ENCODE data around the gene CEP290.
A peak's percentile ranks its signal among the peaks of the same experiment; 100 is the strongest.

CEP290 gene, protein sequence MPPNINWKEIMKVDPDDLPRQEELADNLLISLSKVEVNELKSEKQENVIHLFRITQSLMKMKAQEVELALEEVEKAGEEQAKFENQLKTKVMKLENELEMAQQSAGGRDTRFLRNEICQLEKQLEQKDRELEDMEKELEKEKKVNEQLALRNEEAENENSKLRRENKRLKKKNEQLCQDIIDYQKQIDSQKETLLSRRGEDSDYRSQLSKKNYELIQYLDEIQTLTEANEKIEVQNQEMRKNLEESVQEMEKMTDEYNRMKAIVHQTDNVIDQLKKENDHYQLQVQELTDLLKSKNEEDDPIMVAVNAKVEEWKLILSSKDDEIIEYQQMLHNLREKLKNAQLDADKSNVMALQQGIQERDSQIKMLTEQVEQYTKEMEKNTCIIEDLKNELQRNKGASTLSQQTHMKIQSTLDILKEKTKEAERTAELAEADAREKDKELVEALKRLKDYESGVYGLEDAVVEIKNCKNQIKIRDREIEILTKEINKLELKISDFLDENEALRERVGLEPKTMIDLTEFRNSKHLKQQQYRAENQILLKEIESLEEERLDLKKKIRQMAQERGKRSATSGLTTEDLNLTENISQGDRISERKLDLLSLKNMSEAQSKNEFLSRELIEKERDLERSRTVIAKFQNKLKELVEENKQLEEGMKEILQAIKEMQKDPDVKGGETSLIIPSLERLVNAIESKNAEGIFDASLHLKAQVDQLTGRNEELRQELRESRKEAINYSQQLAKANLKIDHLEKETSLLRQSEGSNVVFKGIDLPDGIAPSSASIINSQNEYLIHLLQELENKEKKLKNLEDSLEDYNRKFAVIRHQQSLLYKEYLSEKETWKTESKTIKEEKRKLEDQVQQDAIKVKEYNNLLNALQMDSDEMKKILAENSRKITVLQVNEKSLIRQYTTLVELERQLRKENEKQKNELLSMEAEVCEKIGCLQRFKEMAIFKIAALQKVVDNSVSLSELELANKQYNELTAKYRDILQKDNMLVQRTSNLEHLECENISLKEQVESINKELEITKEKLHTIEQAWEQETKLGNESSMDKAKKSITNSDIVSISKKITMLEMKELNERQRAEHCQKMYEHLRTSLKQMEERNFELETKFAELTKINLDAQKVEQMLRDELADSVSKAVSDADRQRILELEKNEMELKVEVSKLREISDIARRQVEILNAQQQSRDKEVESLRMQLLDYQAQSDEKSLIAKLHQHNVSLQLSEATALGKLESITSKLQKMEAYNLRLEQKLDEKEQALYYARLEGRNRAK (N-terminal part only)

DNA sequence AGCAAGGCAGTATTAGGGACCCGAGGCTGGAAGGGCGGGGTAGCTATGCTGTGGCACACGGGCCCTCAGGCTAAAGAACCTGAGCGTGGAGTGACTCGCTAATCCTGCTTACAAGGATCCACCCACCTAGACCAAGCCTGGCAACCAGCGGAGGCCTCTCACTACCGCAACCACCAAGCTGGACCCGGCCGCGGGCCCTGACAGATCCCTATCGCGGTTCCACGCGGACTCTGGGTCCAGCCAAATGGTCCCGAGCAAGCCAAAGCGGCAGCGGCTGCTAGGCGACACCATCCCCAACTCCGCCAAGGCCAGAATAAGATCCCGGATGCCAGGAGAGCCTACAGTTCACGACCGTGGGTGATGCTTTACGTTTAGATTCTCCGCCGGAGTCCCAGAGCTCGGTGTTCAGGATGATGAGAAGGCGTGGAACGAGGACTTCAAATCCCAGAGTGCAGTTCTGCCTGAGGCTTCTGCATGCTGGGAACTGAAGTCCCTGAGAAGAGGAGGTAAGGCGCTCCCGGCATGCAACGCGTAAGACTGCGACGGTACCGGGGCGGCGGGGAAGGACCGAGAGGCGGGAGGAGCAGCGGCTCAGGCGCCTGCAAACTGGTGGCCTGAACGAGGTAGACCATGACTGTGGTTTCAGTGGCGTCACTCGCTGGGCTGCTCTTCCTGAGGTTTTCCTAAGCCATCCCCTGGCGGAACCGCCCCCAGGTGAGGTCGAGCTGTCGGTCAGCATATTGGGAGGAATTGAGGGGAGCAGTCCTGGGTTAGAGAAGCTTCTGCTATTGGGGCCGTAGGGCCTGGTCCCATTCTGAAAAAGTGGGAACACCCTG, at the start of gene CEP290, which contains the start of gene TMTC3:
CEP290 (minus strand) TSS at position 315 of the 836 bp plus-strand sequence. CDS start 781 bp downstream, outside the sequence.
TMTC3 (plus strand) TSS at position 534 of the 836 bp plus-strand sequence. CDS start 6,009 bp downstream, outside the sequence.
- DNase-seq: peak; percentile 96

DNA sequence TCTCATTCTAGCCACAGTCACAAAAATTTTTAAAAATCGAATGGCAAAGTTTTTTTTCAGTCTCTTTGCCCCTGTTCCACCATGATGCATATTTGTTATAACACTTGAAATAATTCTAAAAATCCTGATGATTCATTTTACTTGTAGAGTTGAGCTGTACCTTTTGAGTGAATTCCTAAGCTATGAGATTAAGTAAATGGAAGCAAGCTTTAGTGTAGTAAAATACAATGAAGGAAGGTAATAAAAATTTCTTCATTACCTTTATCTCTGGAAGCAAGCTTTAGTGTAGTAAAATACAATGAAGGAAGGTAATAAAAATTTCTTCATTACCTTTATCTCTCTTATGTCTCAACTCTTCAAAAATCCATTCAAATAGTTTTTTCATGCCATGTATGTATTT, 46.3 kb upstream of the CEP290 start:
- DNase-seq: no peak

DNA sequence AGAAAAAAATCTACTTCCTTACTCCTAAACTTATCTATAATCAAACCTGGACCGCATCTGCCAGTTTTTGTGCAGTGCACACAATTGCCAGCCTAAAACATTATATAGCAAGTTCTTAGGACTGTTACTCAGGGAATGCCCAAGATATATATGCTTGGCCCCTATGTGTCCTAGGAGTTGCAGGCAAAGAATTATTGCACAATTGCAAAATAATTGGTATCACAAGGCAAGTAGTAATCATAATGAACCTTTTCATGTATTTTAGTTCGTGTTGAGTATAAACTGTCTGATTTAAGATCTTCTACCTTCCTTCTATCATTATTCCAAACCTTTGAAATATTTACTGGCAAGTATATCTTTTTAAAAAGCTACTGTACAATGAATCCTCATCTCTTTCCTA, 45.7 kb upstream of the CEP290 start:
- DNase-seq: no peak

DNA sequence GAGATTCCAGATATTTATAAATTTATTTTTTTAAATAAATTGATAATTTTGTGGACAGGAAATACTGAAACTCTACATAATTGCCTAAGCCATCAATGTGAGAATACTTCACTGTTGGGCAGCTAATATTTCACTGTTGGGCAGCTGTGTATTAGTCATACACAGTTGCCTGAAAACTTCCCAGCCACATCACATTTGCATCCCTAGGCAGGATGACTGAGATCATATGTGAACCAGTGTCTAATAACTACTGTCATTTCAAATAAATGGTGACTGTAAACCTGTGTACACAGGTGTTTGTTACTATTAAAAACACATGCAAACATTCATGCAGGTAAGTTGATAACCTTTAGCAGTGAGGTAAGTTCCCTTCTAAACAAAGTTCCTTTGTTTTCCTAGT, 44.1 kb upstream of the CEP290 start:
- DNase-seq: no peak

DNA sequence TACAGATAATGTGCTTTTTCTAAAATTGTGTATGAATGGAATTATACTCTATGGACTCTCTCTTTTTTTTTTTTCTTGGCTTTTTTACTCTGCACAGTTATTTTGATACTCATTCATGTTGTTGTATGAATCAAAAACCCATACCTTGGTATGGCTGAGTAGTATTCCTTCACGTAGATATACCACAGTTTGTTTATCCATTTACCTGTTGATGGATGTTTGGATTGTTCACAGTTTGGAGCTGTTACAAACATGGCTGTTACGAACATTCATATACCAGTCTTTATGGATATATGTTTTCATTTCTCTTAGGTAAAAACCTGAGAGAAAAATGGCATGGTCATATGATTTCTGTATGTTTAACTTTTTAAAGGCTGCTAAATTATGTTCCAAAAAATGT, 43.4 kb upstream of the CEP290 start:
- no peak for DNase-seq

DNA sequence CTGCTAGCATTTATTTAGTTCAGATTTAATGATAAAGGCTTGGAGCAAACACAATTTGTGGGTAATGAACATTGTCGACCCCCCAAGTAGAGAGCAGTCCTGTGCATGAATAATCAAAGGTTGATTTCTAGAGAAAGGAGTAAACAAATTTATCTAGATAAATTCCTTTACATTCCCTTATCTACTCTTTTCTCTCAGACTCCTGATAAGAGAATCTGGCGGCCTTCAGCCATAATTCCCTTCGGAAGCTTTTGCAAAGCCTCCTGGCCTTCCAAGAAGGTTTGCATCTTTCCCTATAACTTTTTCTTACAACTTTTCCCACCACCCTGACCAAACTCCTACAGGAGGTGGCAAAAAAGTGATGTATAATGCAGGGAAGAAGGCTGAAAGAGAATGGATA, 42.3 kb upstream of the CEP290 start:
- no peak for DNase-seq

DNA sequence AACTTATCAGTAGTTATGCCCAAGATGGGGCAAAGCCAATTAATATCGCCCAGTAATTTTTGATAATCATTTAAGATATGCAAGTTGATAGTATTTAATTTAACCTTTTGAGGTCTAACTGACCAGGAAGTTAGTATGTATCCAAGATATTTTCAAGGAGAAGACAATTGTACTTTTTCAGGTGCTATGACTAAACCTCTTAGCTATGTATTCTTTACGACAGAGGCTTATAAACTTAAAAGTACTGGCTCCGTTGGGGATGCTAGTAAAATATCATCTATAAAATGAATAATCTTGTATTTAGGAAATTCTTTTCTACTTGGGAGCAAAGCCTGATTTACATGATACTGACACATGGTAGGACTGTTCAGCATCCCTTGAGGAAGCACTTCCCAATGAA, 40.5 kb upstream of the CEP290 start:
- no peak for DNase-seq

DNA sequence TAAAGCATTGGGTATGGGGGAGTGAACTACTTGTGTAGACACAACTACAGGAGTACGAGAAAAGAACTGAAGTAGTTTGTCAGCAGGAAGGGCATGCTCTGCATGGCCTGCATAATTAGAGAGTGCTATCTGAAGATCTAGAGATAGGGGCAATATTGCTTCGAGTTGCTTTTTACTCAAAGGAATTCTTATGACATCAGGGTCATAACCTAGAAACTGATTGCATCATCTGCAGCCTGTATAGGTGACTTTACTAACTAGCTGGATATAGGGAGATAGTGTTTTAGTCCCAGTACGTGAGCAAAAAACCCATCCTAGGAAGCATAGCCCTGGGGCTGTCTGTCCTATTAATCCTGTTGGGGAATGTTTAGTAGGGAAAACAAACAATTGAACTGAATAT, 40.0 kb upstream of the CEP290 start:
- no peak for DNase-seq

DNA sequence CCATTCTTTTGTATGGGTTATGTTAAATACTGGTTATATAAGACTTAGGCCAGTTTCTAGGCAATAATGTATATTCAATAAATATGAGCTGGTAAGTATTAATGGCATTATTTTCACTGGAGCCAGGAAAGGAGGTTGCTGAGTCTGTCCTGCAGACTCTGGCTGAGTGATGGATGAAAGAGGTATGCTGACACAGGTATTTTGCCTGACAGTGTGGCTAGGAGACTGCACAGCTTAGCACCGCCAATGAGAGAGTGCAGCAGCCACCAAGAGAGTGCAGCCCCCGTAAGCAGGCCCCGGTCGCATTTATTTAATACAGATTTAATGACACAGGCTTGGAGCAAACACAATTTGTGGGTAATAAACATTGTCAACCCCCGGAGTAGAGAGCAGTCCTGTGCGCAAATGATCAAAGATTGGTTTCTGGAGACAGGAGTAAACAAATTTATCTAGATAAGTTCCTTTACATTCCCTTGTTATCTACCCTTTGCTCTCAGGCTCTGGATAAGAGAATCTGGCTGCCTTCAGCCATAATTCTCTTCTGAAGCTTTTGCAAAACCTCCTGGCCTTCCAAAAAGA, 37.6 kb upstream of the CEP290 start:
- no peak for DNase-seq

DNA sequence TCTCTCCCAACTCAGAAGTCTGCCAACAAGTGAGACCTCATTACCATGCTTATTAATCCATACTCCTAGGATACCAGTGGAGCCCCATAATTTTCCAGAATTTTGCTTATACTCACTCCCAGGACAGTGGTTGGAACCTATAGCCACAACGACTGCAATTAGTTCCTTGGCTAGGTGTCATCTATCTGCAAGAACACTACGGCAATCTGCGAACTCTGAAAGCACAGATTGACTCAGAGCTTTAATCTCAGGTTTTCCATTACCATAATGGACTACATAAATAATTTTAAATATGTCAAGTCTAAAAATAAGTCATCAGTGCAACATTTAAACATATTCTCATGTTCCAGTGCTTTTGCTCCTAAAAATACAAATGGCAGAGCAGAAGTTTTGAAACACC, 33.7 kb upstream of the CEP290 start:
- DNase-seq: no peak

DNA sequence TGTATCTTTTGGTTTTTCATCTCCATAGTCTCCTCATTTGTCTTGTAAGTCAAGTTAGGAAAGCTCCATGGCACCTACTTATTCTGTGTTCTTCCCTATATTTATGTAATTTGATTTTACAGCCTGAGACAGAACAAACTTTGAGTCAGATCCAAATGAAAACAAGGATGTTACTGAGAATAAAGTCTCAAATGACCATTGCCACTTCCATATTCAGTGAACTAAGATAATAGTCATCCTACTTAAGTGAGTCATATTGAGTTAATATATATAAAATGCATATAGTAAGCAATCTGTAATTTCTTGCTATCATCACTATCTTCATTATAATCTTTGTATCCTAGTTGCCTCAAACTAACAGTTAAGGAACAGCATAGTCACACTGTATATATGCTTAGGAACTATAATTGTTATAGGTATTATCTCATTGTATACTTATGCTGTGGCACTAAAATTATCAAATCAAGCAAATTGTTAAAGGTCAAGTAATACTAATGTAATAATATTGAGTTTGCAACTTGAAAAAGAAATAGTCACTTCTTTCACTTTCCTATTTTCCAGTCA, 31.0 kb upstream of the CEP290 start:
- DNase-seq: no peak

DNA sequence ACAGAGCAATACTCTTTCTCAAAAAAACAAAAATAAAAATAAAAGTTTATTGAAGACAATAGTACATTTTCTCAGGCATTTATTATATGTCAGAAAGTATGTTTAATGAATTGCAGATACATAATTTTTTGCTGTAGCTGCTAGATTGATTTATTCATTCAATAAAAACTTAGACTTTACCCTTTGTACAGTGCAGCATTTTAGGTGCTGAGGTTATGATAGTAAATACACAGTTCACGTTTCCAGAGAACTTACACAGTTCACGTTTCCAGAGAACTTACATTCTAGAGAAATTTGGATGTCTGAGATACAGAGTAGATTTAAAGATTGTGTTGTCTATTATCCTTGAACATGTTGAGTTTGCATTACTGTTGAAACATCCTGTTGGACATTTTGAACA, 25.5 kb upstream of the CEP290 start:
- DNase-seq: no peak

DNA sequence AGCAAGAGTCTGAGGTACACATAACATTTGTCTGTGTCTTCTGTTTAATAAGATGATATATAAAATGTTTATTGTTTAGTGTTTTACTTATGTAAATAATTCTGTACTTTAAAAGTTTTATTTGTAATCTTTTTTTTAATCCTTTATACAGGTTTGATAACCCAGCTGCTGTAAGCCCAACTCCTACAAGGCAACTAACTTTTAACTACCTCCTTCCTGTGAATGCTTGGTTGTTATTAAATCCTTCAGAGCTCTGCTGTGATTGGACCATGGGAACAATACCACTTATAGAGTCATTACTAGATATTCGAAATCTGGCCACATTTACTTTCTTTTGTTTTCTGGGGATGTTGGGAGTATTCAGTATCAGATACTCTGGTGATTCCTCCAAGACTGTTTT, 24.3 kb upstream of the CEP290 start:
- no peak for DNase-seq

DNA sequence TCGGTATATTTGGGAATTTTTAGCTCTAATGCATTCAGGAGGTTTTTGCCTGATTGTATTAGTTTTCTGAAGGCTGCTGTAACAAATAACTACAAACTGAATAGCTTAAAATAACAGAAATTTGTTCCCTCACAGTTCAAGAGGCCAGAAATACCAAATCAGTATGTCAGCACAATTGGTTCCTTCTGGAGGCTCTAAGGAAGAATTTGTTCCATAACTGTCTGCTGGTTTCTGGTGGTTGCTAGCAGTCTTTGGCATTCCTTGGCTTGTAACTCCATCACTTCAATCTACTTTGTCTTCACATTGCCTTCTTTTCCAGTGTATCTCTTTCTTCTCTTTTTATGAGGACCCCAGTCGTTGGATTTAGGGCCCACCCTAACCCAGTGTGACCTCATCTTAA, 21.5 kb upstream of the CEP290 start:
- no peak for DNase-seq

DNA sequence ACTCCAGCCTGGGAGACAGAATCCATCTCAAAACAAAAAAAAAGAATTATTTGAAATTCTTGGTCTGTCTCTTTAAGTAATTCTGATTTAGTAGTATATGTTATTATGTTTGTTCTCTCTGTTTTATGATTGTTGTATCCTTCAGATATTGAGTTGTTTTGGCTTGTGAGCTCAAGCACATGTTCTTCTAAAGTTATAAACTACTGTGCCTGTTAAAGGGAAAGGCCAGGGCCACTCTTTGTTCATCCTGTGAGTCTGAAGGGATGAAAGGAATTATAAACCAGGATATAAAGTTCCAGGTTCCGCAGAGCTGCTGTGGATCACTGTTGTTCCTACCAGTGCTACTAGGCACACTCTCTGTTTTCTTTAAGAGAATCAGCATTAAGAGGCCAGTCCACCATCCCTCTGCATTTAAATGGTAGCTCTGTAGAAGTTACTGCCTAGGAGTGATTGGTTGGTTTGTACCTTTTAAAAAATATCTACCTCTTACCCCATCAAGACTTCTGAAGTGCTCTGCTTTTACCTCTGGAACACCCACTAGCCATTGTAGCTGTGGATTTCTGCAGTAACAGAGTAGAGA, 14.3 kb upstream of the CEP290 start:
- no peak for DNase-seq

DNA sequence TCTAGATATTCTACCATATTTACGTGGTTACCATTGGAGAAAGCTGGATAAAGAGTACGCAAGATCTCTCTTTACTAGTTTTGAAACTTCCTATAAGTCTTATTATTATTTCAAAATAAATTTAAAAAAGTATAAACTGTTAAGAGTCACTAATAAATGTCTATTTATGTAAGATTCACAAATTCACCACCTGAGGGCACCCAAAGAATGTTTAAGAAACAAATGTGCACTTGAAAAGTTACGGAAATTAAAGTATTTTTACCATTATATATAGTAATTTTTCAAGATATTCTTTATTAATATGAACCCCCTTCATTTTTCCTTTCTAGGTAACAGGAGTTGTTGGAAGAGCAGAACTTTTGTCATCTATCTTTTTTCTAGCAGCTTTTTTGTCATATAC, 12.1 kb upstream of the CEP290 start:
- no peak for DNase-seq

DNA sequence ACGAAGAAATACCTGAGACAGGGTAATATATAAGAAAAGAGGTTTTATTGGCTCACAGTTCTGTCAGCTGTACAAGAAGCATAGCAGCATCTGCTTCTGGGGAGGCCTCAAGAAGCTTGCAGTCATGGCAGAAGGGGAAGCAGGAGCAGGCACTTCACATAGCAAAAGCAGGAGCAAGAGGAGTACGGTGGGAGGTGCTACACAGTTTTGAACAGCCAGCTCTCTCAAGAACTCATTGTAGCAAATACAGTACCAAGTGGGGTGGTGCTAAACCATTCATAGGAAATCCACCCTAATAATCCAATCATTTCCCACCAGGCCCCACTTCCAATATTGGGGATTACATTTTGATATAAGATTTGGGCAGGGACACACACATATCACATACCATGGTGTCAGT, 8.2 kb upstream of the CEP290 start:
- no peak for DNase-seq

DNA sequence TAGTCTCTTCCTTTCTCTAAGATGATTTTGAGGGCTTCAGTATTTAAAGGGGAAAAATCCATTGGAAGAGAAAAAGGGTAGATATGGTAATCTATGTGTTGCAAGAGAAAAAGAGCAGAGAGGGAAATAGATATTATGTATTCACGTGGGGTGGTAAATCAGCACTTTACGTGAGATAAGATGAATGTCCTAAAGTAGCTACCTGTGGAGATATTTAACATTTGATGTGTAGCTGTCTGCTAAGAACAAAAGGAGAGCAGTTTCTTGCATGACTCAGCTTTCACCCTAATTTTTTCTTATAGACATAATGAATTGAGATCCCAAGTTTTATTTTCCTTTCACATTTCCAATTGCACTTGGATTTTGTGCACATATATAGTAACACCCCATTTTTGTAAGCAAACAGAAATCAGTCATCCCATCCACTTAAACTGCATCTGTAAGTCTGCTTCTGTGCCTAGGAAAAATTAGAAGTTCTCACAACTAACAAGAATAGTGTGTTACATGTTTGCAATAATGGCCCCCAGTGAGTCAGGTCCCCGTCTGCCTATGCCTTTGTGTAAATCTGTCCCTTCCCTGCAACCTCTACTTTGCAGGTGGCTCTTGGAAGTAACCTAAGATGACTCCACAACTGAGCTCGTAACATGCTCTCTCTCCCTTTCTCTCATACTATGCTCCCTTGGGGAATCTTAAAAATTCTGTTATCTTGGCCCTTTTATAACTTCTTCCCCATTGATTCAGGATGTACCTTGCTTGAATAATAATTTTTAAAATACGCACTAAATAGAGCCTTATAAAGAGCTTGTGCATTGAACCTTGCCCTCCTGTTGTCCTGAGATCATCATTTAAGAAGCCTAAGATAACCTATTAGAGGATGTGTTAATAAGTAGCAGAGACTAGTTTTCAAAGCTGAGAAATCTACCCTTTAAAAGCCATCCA, 3.9 kb upstream of the CEP290 start:
- DNase-seq: no peak

DNA sequence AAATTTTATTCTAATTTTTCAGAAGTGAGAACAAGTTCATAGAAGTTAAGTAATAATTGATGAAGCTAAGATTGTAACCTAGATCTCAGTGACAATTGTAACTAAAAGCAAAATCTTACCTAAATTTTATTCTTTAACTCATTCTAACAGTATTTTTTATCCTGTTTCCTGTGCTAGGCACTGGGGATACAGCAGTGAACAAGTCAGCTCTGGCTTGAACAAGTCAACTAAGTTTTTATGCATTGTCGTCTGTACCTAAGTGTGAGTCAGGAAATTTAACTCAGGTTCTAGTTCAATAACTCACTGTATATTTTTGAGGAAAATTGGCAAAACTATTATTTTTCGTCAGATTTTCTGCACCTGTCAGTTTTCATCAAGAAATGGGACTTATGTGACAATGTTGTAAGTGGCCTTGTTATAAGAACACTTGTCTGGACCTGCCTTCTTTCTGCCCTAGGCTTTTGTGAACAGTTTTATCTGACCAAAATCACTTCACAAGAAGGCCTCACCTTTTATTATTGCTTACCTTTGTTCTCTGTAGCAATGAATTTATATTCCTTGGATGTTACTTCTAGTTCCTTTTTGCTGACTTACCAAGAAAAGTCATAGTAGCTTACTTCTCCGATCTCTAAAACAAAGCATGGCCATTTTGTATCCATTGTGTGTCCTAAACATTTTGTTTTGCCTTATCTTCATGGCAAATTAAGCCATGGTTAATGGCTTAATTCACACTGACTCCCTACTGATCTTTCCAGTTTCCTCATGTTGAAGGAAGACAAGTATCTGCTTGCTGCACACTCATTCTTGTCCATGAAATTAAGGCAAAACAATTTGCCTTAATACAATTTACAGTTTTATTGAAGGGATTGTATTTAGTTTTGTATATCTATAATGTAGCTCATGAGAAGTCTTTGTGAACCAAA, 2.9 kb upstream of the CEP290 start:
- no peak for DNase-seq
